ENCODE results near the gene MAN1C1. TPM values are rescaled to one million over a fixed set of nuclear protein-coding genes. Genes with fewer than 3 reads are reported as not detected.

MAN1C1 gene
- total RNA-seq, 1 experiment from 2014 or later, result 9.3 TPM

DNA sequence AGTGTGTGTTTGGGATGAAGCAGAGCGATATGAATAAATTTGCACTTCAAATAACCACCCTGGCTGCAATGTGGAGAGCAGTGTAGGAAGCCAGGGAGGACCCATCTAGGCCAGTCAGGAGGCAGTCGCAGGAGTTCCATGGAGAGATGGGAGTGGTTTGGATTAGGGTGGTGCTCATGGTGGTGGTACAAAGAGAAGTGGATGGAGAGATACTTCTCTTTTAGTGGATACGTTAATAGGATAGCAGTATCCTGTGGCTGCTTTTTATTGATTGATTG lies 58.2 kb downstream of the MAN1C1 start:
- H3K4me1 ChIP-seq (ENCODE audit: insufficient read depth, low read length), result no peaks in the 10 kb centered on the region; the same call in 1 of the 2 replicates
- no peak overlapping the region for H3K4me3 Mint-ChIP-seq
- peak overlapping the region in 1 of 3 experiments; percentile 58; a peak in 2 of 7 replicates for H3K27ac Mint-ChIP-seq
- no peak for DNase-seq
- no peak overlapping the region for H2AFZ ChIP-seq (ENCODE audit: low read length)
- H4K91ac ChIP-seq (ENCODE audit: insufficient read length, low read depth, low read length), result no peak overlapping the region
- no peak overlapping the region for H3K9ac ChIP-seq (ENCODE audit: extremely low read depth, insufficient read length, low read length)
- no CpG with 5 or more reads among the region's 3 CpGs for WGBS (ENCODE audit: extremely low coverage, insufficient read length, low lambda C conversion rate)
- H2BK120ac ChIP-seq (ENCODE audit: low read depth, low read length, poor library complexity, severe bottlenecking), result no peak overlapping the region
- H3K4me1 Mint-ChIP-seq, result peaks cover 38% of the 10 kb centered on the region in 2 experiments
- no peak overlapping the region for H3K4ac ChIP-seq (ENCODE audit: low read depth, low read length)
- H3K79me2 ChIP-seq (ENCODE audit: insufficient read depth, low read length), result no peaks in the 10 kb centered on the region
- no peak overlapping the region for H3K14ac ChIP-seq (ENCODE audit: insufficient read depth, low read length)
- no peaks in the 10 kb centered on the region; a peak in 1 of 5 replicates for H3K9me3 Mint-ChIP-seq
- no peak overlapping the region for H2BK5ac ChIP-seq (ENCODE audit: insufficient read length, low read length)
- H2BK12ac ChIP-seq (ENCODE audit: insufficient read length, low read depth, low read length), result no peak overlapping the region
- TF ChIP-seq, protein P1, sequence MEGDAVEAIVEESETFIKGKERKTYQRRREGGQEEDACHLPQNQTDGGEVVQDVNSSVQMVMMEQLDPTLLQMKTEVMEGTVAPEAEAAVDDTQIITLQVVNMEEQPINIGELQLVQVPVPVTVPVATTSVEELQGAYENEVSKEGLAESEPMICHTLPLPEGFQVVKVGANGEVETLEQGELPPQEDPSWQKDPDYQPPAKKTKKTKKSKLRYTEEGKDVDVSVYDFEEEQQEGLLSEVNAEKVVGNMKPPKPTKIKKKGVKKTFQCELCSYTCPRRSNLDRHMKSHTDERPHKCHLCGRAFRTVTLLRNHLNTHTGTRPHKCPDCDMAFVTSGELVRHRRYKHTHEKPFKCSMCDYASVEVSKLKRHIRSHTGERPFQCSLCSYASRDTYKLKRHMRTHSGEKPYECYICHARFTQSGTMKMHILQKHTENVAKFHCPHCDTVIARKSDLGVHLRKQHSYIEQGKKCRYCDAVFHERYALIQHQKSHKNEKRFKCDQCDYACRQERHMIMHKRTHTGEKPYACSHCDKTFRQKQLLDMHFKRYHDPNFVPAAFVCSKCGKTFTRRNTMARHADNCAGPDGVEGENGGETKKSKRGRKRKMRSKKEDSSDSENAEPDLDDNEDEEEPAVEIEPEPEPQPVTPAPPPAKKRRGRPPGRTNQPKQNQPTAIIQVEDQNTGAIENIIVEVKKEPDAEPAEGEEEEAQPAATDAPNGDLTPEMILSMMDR (conservative IDR thresholded peaks at IDR 0.05), result no peak
- H3K23me2 ChIP-seq (ENCODE audit: insufficient read length, low read depth, low read length, poor library complexity, severe bottlenecking), result no peaks in the 10 kb centered on the region
- H3K56ac ChIP-seq (ENCODE audit: insufficient read length, low read depth, low read length), result no peak overlapping the region
- H2BK15ac ChIP-seq (ENCODE audit: low read depth, low read length), result no peak overlapping the region
- H3T11ph ChIP-seq (ENCODE audit: low read length), result no peak overlapping the region
- H3K79me1 ChIP-seq (ENCODE audit: insufficient read depth, low read depth, low read length, poor library complexity, severe bottlenecking), result no peaks in the 10 kb centered on the region
- H3K27ac ChIP-seq (ENCODE audit: insufficient read length, low read depth, low read length), result no peak overlapping the region
- H3K23ac ChIP-seq (ENCODE audit: insufficient read length, low read depth, low read length), result no peak overlapping the region
- no peak overlapping the region for H3K18ac ChIP-seq (ENCODE audit: insufficient read length, low read depth, low read length)
- H3K4me2 ChIP-seq (ENCODE audit: insufficient read depth, insufficient read length, low read length), result no peak overlapping the region
- no peak overlapping the region for H2AK5ac ChIP-seq (ENCODE audit: insufficient read length, low read length)
- H3K36me3 Mint-ChIP-seq (ENCODE audit: insufficient read depth in 1 of 3, low read depth in 3 of 3), result peaks cover 0 to 4% (median 0%) of the 10 kb centered on the region in 3 experiments; a peak in 3 of 7 replicates
- H4K8ac ChIP-seq (replicated peaks; ENCODE audit: insufficient read length, low read depth, low read length), result no peak overlapping the region
- peaks cover 1% of the 10 kb centered on the region; the same call in 1 of the 2 replicates for H3K27me3 Mint-ChIP-seq (ENCODE audit: low read depth)
- H2BK20ac ChIP-seq (ENCODE audit: low read depth, low read length, poor library complexity, severe bottlenecking), result no peak overlapping the region
- no peaks in the 10 kb centered on the region for H3K9me3 ChIP-seq (ENCODE audit: control insufficient read depth, low read depth, low read length)
- H3K27me3 ChIP-seq (ENCODE audit: insufficient read depth, low read length), result no peaks in the 10 kb centered on the region
- H4K5ac ChIP-seq (ENCODE audit: insufficient read length, low read depth, low read length), result no peak overlapping the region
- no peaks in the 10 kb centered on the region for H4K20me1 ChIP-seq (ENCODE audit: control insufficient read depth, insufficient read depth, insufficient read length)
